ENCODE results near the gene RCAN1. TPM values are rescaled to one million over a fixed set of nuclear protein-coding genes. Genes with fewer than 3 reads are reported as not detected.

Gene RCAN1
- total and polyA plus RNA-seq, 2 of the 4 experiments (the other 2 are of a cell fraction) = 53.5 to 175 TPM

GRCh38 chr21:34550182-34550799 lies 64.6 kb downstream of the RCAN1 start:
- no peak for TF ChIP-seq BHLHE40 (IDR thresholded peaks at IDR 0.05; ENCODE audit: low read depth, low read length)
- no peak for TF ChIP-seq SMC3 (IDR thresholded peaks at IDR 0.05; ENCODE audit: low read depth, low read length)
- TF ChIP-seq NFE2L2 (IDR thresholded peaks at IDR 0.05; ENCODE audit: low read depth, low read length) = no peak
- no peak for TF ChIP-seq ELK1 (IDR thresholded peaks at IDR 0.05; ENCODE audit: borderline replicate concordance, low read depth, low read length)
- TF ChIP-seq USF2 (IDR thresholded peaks at IDR 0.05; ENCODE audit: low read depth, low read length) = no peak
- TF ChIP-seq RFX5 (IDR thresholded peaks at IDR 0.05; ENCODE audit: low read depth, low read length) = no peak
- no peak for TF ChIP-seq MXI1 (IDR thresholded peaks at IDR 0.05; ENCODE audit: borderline replicate concordance, low read depth, low read length)
- no peak for TF ChIP-seq POLR2A (IDR thresholded peaks at IDR 0.05; ENCODE audit: low read depth, low read length)
- no peak for TF ChIP-seq CHD1 (IDR thresholded peaks at IDR 0.05; ENCODE audit: low read depth, low read length)
- TF ChIP-seq RAD21 (IDR thresholded peaks at IDR 0.05; ENCODE audit: low read length) = no peak
- no peak for TF ChIP-seq RCOR1 (IDR thresholded peaks at IDR 0.05; ENCODE audit: insufficient replicate concordance, low read length)
- TF ChIP-seq MAZ (IDR thresholded peaks at IDR 0.05; ENCODE audit: borderline replicate concordance, low read depth, low read length) = no peak
- TF ChIP-seq MAFK (IDR thresholded peaks at IDR 0.05; ENCODE audit: low read depth, low read length) = no peak
- no peak for TF ChIP-seq FOS (IDR thresholded peaks at IDR 0.05; ENCODE audit: low read depth, low read length)
- no peak for TF ChIP-seq CTCF (conservative IDR thresholded peaks at IDR 0.05; ENCODE audit: low read depth, low read length)
- TF ChIP-seq CEBPB (IDR thresholded peaks at IDR 0.05; ENCODE audit: low read depth, low read length) = no peak
- Histone ChIP-seq H4K8ac (ENCODE audit: low read depth in 2 of 2, low read length in 2 of 2) (no peak overlapping the region; a peak in 1 of 4 replicates), H3K4me3 (ENCODE audit: insufficient read depth, low read depth, low read length) (no peak overlapping the region), H3K36me3 (ENCODE audit: control insufficient read depth, insufficient read depth, low read length) (no peaks in the 10 kb centered on the region), H3K18ac (ENCODE audit: low read depth, low read length) (no peak overlapping the region), H3K4ac (ENCODE audit: low read depth, low read length) (peak overlapping the region; percentile 24; the same call in 1 of the 2 replicates), H3K9ac (ENCODE audit: low read depth, low read length) (no peak overlapping the region), H3K79me1 (ENCODE audit: low read depth in 1 of 2, low read length in 2 of 2) (peaks cover 24 to 45% of the 10 kb centered on the region in 2 experiments), H3K9me1 (ENCODE audit: insufficient read depth, low read length) (peaks cover 21% of the 10 kb centered on the region), H2BK15ac (ENCODE audit: low read depth, low read length) (peak overlapping the region; percentile 38; the same call in 1 of the 3 replicates), H4K5ac (ENCODE audit: low read depth, low read length) (no peak overlapping the region), H2BK120ac (ENCODE audit: low read depth, low read length) (0 out of 2 replicates have a peak overlapping the region, but pooled peaks have one; percentile 8), H3K56ac (ENCODE audit: extremely low read depth, insufficient read depth, low read length) (no peak overlapping the region), H3K23ac (ENCODE audit: low read depth, low read length) (no peak overlapping the region), H2AK9ac (replicated peaks; ENCODE audit: low read depth, low read length, poor library complexity) (no peak overlapping the region), H3K4me1 (ENCODE audit: control insufficient read depth, insufficient read depth, low read length) (peaks cover 15% of the 10 kb centered on the region), H2AK5ac (ENCODE audit: low read depth, low read length) (0 out of 2 replicates have a peak overlapping the region, but pooled peaks have one; percentile 11), H3K14ac (replicated peaks; ENCODE audit: low read depth, low read length) (no peak overlapping the region), H4K91ac (ENCODE audit: insufficient read depth, low read depth, low read length) (no peak overlapping the region), H3K27ac (ENCODE audit: insufficient read depth, low read length) (no peak overlapping the region), H4K20me1 (ENCODE audit: insufficient read depth, low read length) (no peaks in the 10 kb centered on the region), H2AFZ (replicated peaks; ENCODE audit: low read length, poor library complexity) (no peak overlapping the region), H3K9me3 (ENCODE audit: control insufficient read depth, insufficient read depth, low read length) (no peaks in the 10 kb centered on the region), H3K27me3 (ENCODE audit: control insufficient read depth, insufficient read depth, low read length) (no peaks in the 10 kb centered on the region), H2BK5ac (ENCODE audit: low read depth, low read length, poor library complexity, severe bottlenecking) (no peak overlapping the region), H2BK20ac (ENCODE audit: low read depth, low read length) (no peak overlapping the region; the same call in 1 of the 2 replicates), H3K4me2 (ENCODE audit: low read depth, low read length) (no peak overlapping the region)
- ChIA-PET POLR2A (ENCODE audit: unreplicated experiment) (no interaction called here), CTCF (no interaction called here)
- no CpG with 5 or more reads among the region's 2 CpGs for WGBS, 2 experiments (ENCODE audit: extremely low coverage in 2 of 2, insufficient read length in 1 of 2)
- no peak for DNase-seq
- in situ Hi-C loops (cut with MboI; ENCODE audit: low sequenced_read_pairs) = no loop called here
- BruUV-seq (replicated peaks) = no TSS peak
- no peak for ATAC-seq (ENCODE audit: low read depth)
- intact Hi-C loops (cut with micrococcal nuclease) = no loop called here
- dilution Hi-C loops (cut with HindIII; ENCODE audit: low sequenced_read_pairs, unreplicated experiment) = no loop called here

Data from IMR-90 (cell line).